Astrocyte (in vitro differentiated cells and primary cell): ENCODE measurements around the gene LMBR1L. TPM values are rescaled to one million over a fixed set of nuclear protein-coding genes. Genes with fewer than 3 reads are reported as not detected.

Source experiments
- DNase-seq: peaks from one replicate; pipeline ENCODE4 v3.0.0-alpha.2; 2010; ENCODE audit warnings: low read depth
- FAIRE-seq: peaks from 2 replicates; lab custom pipeline; 2011; peaks lifted over from hg19 to GRCh38; lab: Jason Lieb, UNC
- H2AFZ ChIP-seq: 2 replicates; pipeline ENCODE4 v1.6.0; 2012; ENCODE audit warnings: low read depth, low read length, inconsistent platforms
- H3K27ac ChIP-seq: 2 replicates; pipeline ENCODE4 v1.5.1; 2011; ENCODE audit warnings: low read depth, low read length, inconsistent platforms
- H3K27me3 ChIP-seq: 2 replicates; pipeline ENCODE4 v1.6.0; 2011; ENCODE audit warnings: low read length, inconsistent platforms; ENCODE audit not compliant: insufficient read depth
- H3K36me3 ChIP-seq: 2 replicates; pipeline ENCODE4 v1.5.1; 2011; ENCODE audit warnings: low read length, inconsistent platforms; ENCODE audit not compliant: insufficient read depth
- H3K4me1 ChIP-seq: 2 replicates; pipeline ENCODE4 v1.5.1; 2011; ENCODE audit warnings: low read length, inconsistent platforms; ENCODE audit not compliant: insufficient read depth
- H3K4me2 ChIP-seq: 2 replicates; pipeline ENCODE4 v1.6.0; 2012; ENCODE audit warnings: low read length, inconsistent platforms
- H3K4me3 ChIP-seq: 2 replicates; pipeline ENCODE4 v1.5.1; 2011; ENCODE audit warnings: low read depth, mild to moderate bottlenecking, low read length, inconsistent platforms; ENCODE audit not compliant: insufficient read depth
- H3K79me2 ChIP-seq: 2 replicates; pipeline ENCODE4 v1.6.0; 2012; ENCODE audit warnings: mild to moderate bottlenecking, low read length, inconsistent platforms; ENCODE audit not compliant: insufficient read depth
- H3K9ac ChIP-seq: 2 replicates; pipeline ENCODE4 v1.6.0; 2012; ENCODE audit warnings: mild to moderate bottlenecking, low read length, inconsistent platforms
- H3K9me3 ChIP-seq: 2 replicates; pipeline ENCODE4 v1.5.1; 2012; ENCODE audit warnings: low read depth, mild to moderate bottlenecking, low read length, inconsistent platforms; ENCODE audit not compliant: insufficient read depth
- H4K20me1 ChIP-seq: 2 replicates; pipeline ENCODE4 v1.6.0; 2012; ENCODE audit warnings: low read length, inconsistent platforms; ENCODE audit not compliant: insufficient read depth
- H3K27ac Mint-ChIP-seq: one replicate; pipeline ENCODE4 v1.8.0; 2021; ENCODE audit warnings: mild to moderate bottlenecking, mixed read lengths; ENCODE audit not compliant: unreplicated experiment
- H3K27me3 Mint-ChIP-seq: one replicate; pipeline ENCODE4 v1.8.0; 2021; ENCODE audit warnings: low read depth, mixed read lengths; ENCODE audit not compliant: unreplicated experiment
- H3K36me3 Mint-ChIP-seq: one replicate; pipeline ENCODE4 v1.8.0; 2021; ENCODE audit warnings: low read depth, mixed read lengths; ENCODE audit not compliant: unreplicated experiment
- H3K4me1 Mint-ChIP-seq: one replicate; pipeline ENCODE4 v1.8.0; 2021; ENCODE audit warnings: low read depth, mixed read lengths; ENCODE audit not compliant: unreplicated experiment
- H3K4me3 Mint-ChIP-seq: one replicate; pipeline ENCODE4 v1.8.0; 2021; ENCODE audit warnings: mild to moderate bottlenecking, moderate library complexity, mixed read lengths; ENCODE audit not compliant: unreplicated experiment
- H3K9me3 Mint-ChIP-seq: one replicate; pipeline ENCODE4 v1.8.0; 2021; ENCODE audit warnings: mild to moderate bottlenecking, mixed read lengths; ENCODE audit not compliant: unreplicated experiment
- CTCF ChIP-seq: IDR thresholded peaks from 2 replicates; pipeline ENCODE4 v1.5.1; 2011; ENCODE audit warnings: low read depth, mild to moderate bottlenecking, inconsistent platforms, low read length, moderate library complexity; ENCODE audit not compliant: insufficient read depth
- EZH2 ChIP-seq: IDR thresholded peaks from 2 replicates; pipeline ENCODE4 v1.6.1; 2012; ENCODE audit warnings: mild to moderate bottlenecking, low read length, inconsistent platforms; ENCODE audit not compliant: insufficient read depth
- total RNA-seq: library from RNA; stranded (reverse); gene quantifications from 2 replicates; pipeline ENCODE4 v1.2.1, GENCODE V29; 2021

LMBR1L gene
- total RNA-seq, 1 donor from 2014 or later = 61.0 TPM

- FAIRE-seq (no peak), DNase-seq (peak; percentile 83)
- Mint-ChIP-seq H3K9me3 (no peaks in the 10 kb centered on the region), H3K27ac (peak within 1 kb of the TSS; percentile 74), H3K36me3 (peaks cover 2% of the 10 kb centered on the region), H3K27me3 (peaks cover 12% of the 10 kb centered on the region), H3K4me3 (peak within 1 kb of the TSS; percentile 95), H3K4me1 (no peaks in the 10 kb centered on the region)
- Histone ChIP-seq H3K27ac (no peak within 1 kb of the TSS), H3K27me3 (no peaks in the 10 kb centered on the region), H4K20me1 (no peaks in the 10 kb centered on the region), H3K9ac (peak within 1 kb of the TSS; percentile 78), H3K9me3 (no peaks in the 10 kb centered on the region), H2AFZ (peak within 1 kb of the TSS; percentile 97), H3K36me3 (no peaks in the 10 kb centered on the region), H3K4me1 (peaks cover 8% of the 10 kb centered on the region), H3K4me3 (peak within 1 kb of the TSS; percentile 86), H3K79me2 (no peaks in the 10 kb centered on the region), H3K4me2 (peak within 1 kb of the TSS; percentile 95)
- TF ChIP-seq CTCF = no peak
Measured at GRCh38 chr12:49069507-49070346, 40.9 kb downstream of the LMBR1L start, which contains the start of gene RHEBL1. TSS of gene RHEBL1 (minus strand) at chr12:49069979. CDS start at chr12:49069785, 194 bp downstream.

DNA sequence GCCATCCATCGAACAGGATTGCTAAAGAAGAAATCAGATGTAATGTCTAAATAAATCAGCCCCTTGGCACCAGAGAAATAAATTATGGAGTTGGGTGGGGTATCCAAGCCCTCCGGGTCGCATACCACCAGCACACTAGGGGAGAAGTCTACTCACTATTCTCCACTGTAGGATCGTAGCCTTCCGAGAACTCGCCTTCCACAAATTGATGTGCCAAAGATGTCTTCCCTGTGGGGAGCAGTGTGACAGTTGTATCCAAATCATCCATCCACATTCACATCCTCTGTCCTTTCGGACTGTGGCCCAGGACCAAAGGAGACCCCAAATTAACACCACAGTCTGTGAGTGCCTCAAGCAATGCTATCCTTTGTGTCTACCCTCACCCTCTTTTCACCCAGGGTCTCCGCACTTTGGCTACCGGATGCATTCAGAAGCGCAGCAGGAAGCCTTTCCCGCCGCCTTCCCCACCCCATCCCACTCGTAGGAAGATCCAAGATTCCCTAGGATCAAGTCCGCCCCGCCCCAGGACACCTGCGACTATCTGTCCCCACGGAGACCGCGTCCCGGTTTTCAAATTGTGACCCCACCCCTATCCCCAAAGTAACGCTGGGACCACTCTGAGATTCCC lies 41.7 kb downstream of the LMBR1L start:
- Mint-ChIP-seq H3K4me3 (peak overlapping the region; percentile 95), H3K36me3 (peaks cover 2% of the 10 kb centered on the region), H3K9me3 (no peaks in the 10 kb centered on the region), H3K27ac (peak overlapping the region; percentile 74), H3K27me3 (peaks cover 12% of the 10 kb centered on the region), H3K4me1 (peaks cover 1% of the 10 kb centered on the region)
- Histone ChIP-seq H3K79me2 (no peaks in the 10 kb centered on the region), H3K4me3 (peak overlapping the region; percentile 86), H3K4me2 (peak overlapping the region; percentile 95), H3K9me3 (no peaks in the 10 kb centered on the region), H2AFZ (peak overlapping the region; percentile 97), H4K20me1 (no peaks in the 10 kb centered on the region), H3K9ac (peak overlapping the region; percentile 78), H3K27me3 (no peaks in the 10 kb centered on the region), H3K36me3 (no peaks in the 10 kb centered on the region), H3K4me1 (peaks cover 8% of the 10 kb centered on the region), H3K27ac (no peak overlapping the region)
- no peak for TF ChIP-seq EZH2
- no peak for TF ChIP-seq CTCF
- FAIRE-seq (no peak), DNase-seq (no peak)
